ENCODE measurements around the gene CATSPER4. TPM values are rescaled to one million over a fixed set of nuclear protein-coding genes. Genes with fewer than 3 reads are reported as not detected.
A peak's percentile ranks its signal among the peaks of the same experiment; 100 is the strongest.

Gene CATSPER4
- total RNA-seq, 1 experiment from 2014 or later = 0.35 TPM

GRCh38 chr1:26166719-26167281 is 23.6 kb upstream of the CATSPER4 start (continued):
- TF ChIP-seq ETV6 (CRISPR knock-in tag; IDR thresholded peaks at IDR 0.05) = no peak
- TF ChIP-seq NFE2L1 (CRISPR knock-in tag; IDR thresholded peaks at IDR 0.05) = no peak
- no peak for TF ChIP-seq ELF4 (CRISPR knock-in tag; IDR thresholded peaks at IDR 0.05; ENCODE audit: low read depth)
- no peak for TF ChIP-seq NR2C2 (CRISPR knock-in tag; IDR thresholded peaks at IDR 0.05)
- TF ChIP-seq NR3C1 (CRISPR knock-in tag; conservative IDR thresholded peaks at IDR 0.05; ENCODE audit: low read depth) = no peak
- no peak for TF ChIP-seq GTF2I (CRISPR knock-in tag; conservative IDR thresholded peaks at IDR 0.05)
- TF ChIP-seq ZBTB21 (CRISPR knock-in tag; IDR thresholded peaks at IDR 0.05; ENCODE audit: borderline replicate concordance) = no peak
- no peak for TF ChIP-seq JUN (CRISPR knock-in tag; IDR thresholded peaks at IDR 0.05)

GRCh38 chr1:26168410-26169197 is 21.8 kb upstream of the CATSPER4 start, which contains the start of gene C1orf232:
C1orf232 (minus strand) TSS chr1:26168963; CDS start chr1:26168499, 464 bp downstream.
- H3K27me3 Mint-ChIP-seq (ENCODE audit: low read depth) = peaks cover 25% of the 10 kb centered on the region
- DNase-seq (ENCODE audit: low spot score) (no peak), ATAC-seq (no peak)
- H3K4me3 Mint-ChIP-seq = peak within 1 kb of the TSS; percentile 85
- ChIA-PET CTCF (interaction anchor here (1.0 to 4.0 kb wide), 10 partner anchors 13 to 249 kb away, joined by 3 to 61 read pairs (median 12); partner anchors contain the start of genes CATSPER4 and CEP85), POLR2A (interaction anchor here (1.8 kb wide), 1 partner anchor 12 kb away, joined by 7 read pairs; no protein-coding TSS in a partner anchor)
- no peaks in the 10 kb centered on the region for H3K9me3 Mint-ChIP-seq
- TF ChIP-seq ZNF263 (CRISPR knock-in tag; IDR thresholded peaks at IDR 0.05; ENCODE audit: low read depth) (no peak), SOX15 (CRISPR knock-in tag; IDR thresholded peaks at IDR 0.05) (no peak)
- peak within 1 kb of the TSS; percentile 65; the same call in 1 of the 2 replicates for H3K27ac Mint-ChIP-seq
- peaks cover 37% of the 10 kb centered on the region for H3K4me1 Mint-ChIP-seq
- no peaks in the 10 kb centered on the region for H3K36me3 Mint-ChIP-seq

GRCh38 chr1:26169198-26169554 is 21.2 kb upstream of the CATSPER4 start:
- Mint-ChIP-seq H3K27me3 (ENCODE audit: low read depth) (peaks cover 21% of the 10 kb centered on the region), H3K9me3 (no peaks in the 10 kb centered on the region), H3K4me1 (peaks cover 35% of the 10 kb centered on the region), H3K27ac (no peak overlapping the region), H3K4me3 (peak overlapping the region; percentile 85), H3K36me3 (no peaks in the 10 kb centered on the region)
- ATAC-seq (no peak), DNase-seq (ENCODE audit: low spot score) (no peak)
- POLR2A ChIA-PET = interaction anchor here (0.6 to 1.8 kb wide), 4 partner anchors 13 to 65 kb away, joined by 4 to 9 read pairs (median 6); partner anchors contain the start of genes CATSPER4 and CEP85
- CTCF ChIA-PET = interaction anchor here (0.6 to 4.0 kb wide), 47 partner anchors 8 to 1442 kb away, joined by 3 to 61 read pairs (median 6); partner anchors contain the start of genes CATSPER4, CEP85, FAM110D and PDIK1L
- no peak for TF ChIP-seq IRF2 (CRISPR knock-in tag; IDR thresholded peaks at IDR 0.05; ENCODE audit: borderline replicate concordance, low read depth)
- TF ChIP-seq OVOL2 (CRISPR knock-in tag; IDR thresholded peaks at IDR 0.05; ENCODE audit: borderline replicate concordance) = no peak
- TF ChIP-seq AFF4 (CRISPR knock-in tag; IDR thresholded peaks at IDR 0.05; ENCODE audit: borderline replicate concordance) = no peak
- no peak for TF ChIP-seq RORB (CRISPR knock-in tag; IDR thresholded peaks at IDR 0.05)
